GM23338 (cell line): Measurements from ENCODE around the gene ATP10B. TPM values are rescaled to one million over a fixed set of nuclear protein-coding genes. Genes with fewer than 3 reads are reported as not detected.

Source experiments
- ATAC-seq: fragments of 200-7000 bp; cut with Tn5 transposase; 3 replicates; pipeline ENCODE4 v1.9.1; 2020
- DNase-seq: peaks from one replicate; pipeline ENCODE4 v3.0.0-alpha.2; 2015; ENCODE audit warnings: low spot score
- H2AFZ ChIP-seq: fragments of 200-600 bp; sonication (generic); 2 replicates; pipeline ENCODE4 v1.8.0; 2016; ENCODE audit warnings: antibody characterized with exemption, mild to moderate bottlenecking, moderate library complexity
- H3F3A ChIP-seq: fragments of 200-600 bp; sonication (generic); replicated peaks from 2 replicates; pipeline ENCODE4 v1.8.0; 2017; ENCODE audit warnings: antibody characterized with exemption, mixed run types, low read depth
- H3K27ac ChIP-seq: fragments of 200-600 bp; sonication (generic); 2 replicates; pipeline ENCODE4 v1.6.1; 2016; ENCODE audit warnings: low read depth
- H3K27me3 ChIP-seq: fragments of 200-600 bp; sonication (generic); 2 replicates; pipeline ENCODE4 v1.8.0; 2016; ENCODE audit warnings: mild to moderate bottlenecking, mixed run types, moderate library complexity; ENCODE audit not compliant: insufficient read depth
- H3K36me3 ChIP-seq: fragments of 200-600 bp; sonication (generic); 2 replicates; pipeline ENCODE4 v1.8.0; 2016; ENCODE audit warnings: mild to moderate bottlenecking; ENCODE audit not compliant: insufficient read depth
- H3K4me1 ChIP-seq: fragments of 200-600 bp; sonication (generic); 2 replicates; pipeline ENCODE4 v1.8.0; 2016; ENCODE audit warnings: mild to moderate bottlenecking, moderate library complexity; ENCODE audit not compliant: insufficient read depth
- H3K4me2 ChIP-seq: fragments of 200-600 bp; sonication (generic); 2 replicates; pipeline ENCODE4 v1.7.1; 2017; ENCODE audit warnings: mixed run types
- H3K4me3 ChIP-seq: fragments of 200-600 bp; sonication (generic); 2 replicates; pipeline ENCODE4 v1.6.1; 2016; ENCODE audit warnings: mixed run types
- H3K79me2 ChIP-seq: fragments of 200-600 bp; sonication (generic); replicated peaks from 2 replicates; pipeline ENCODE4 v1.8.0; 2017; ENCODE audit warnings: mild to moderate bottlenecking; ENCODE audit not compliant: insufficient read depth
- H3K9me2 ChIP-seq: fragments of 200-600 bp; sonication (generic); 2 replicates; pipeline ENCODE4 v1.8.0; 2017; ENCODE audit not compliant: insufficient read depth
- H4K20me1 ChIP-seq: fragments of 200-600 bp; sonication (generic); replicated peaks from 2 replicates; pipeline ENCODE4 v1.8.0; 2017; ENCODE audit warnings: mild to moderate bottlenecking; ENCODE audit not compliant: insufficient read depth
- H3K27ac Mint-ChIP-seq: 2 replicates; pipeline ENCODE4 v1.8.0; 2020; ENCODE audit warnings: inconsistent platforms, mild to moderate bottlenecking, moderate library complexity, mixed read lengths
- H3K27me3 Mint-ChIP-seq: 3 replicates; pipeline ENCODE4 v1.8.0; 2022; ENCODE audit warnings: low read depth, mild to moderate bottlenecking, moderate library complexity, mixed read lengths, inconsistent platforms; ENCODE audit not compliant: insufficient read depth, poor library complexity
- H3K36me3 Mint-ChIP-seq: 3 replicates; pipeline ENCODE4 v1.8.0; 2021; ENCODE audit warnings: low read depth, mild to moderate bottlenecking, inconsistent platforms, moderate library complexity, mixed read lengths
- H3K4me1 Mint-ChIP-seq: 3 replicates; pipeline ENCODE4 v1.8.0; 2020; ENCODE audit warnings: mild to moderate bottlenecking, inconsistent platforms, mixed read lengths
- H3K4me3 Mint-ChIP-seq: 3 replicates; pipeline ENCODE4 v1.8.0; 2021; ENCODE audit warnings: moderate library complexity, mild to moderate bottlenecking, inconsistent platforms, mixed read lengths
- H3K9me3 Mint-ChIP-seq: 3 replicates; pipeline ENCODE4 v1.8.0; 2020; ENCODE audit warnings: moderate library complexity, mild to moderate bottlenecking, inconsistent platforms, mixed read lengths
- EZH2phosphoT487 ChIP-seq: fragments of 200-600 bp; sonication (generic); IDR thresholded peaks from one replicate; pipeline ENCODE4 v1.8.1; 2018; ENCODE audit warnings: antibody characterized with exemption; ENCODE audit not compliant: unreplicated experiment
- ZNF331 ChIP-seq: fragments of 250-450 bp; sonication (Bioruptor Pico); IDR thresholded peaks from 2 replicates; pipeline ENCODE4 v1.5.0; 2020; ENCODE audit warnings: low read depth, mild to moderate bottlenecking, moderate library complexity
- polyA plus RNA-seq: library from polyadenylated mRNA; unstranded; fragments of >200 nt; fragmentation: Nextera tagmentation; extraction: Ambion mirVana; gene quantifications from 2 replicates; pipeline ENCODE4 v1.2.1, GENCODE V29; 2016
- total RNA-seq: library from RNA; depleted of rRNA; stranded (reverse); fragments of >200 nt; shearing (Covaris generic); gene quantifications from 2 replicates; pipeline ENCODE4 v1.2.3, GENCODE V29; 2014
- TF ChIP-seq, protein P1 (sequence below): fragments of 250-450 bp; sonication (Bioruptor Pico); IDR thresholded peaks from 2 replicates; pipeline ENCODE4 v1.5.0; 2020; ENCODE audit warnings: mild to moderate bottlenecking, moderate library complexity
- TF ChIP-seq, protein P2 (sequence below): IDR thresholded peaks from 2 replicates; pipeline ENCODE4 v1.6.1; 2016; ENCODE audit warnings: antibody characterized with exemption

ATP10B gene
- total and polyA plus RNA-seq, 2 experiments from 2014 or later, result 0.11 to 0.14 TPM

DNA sequence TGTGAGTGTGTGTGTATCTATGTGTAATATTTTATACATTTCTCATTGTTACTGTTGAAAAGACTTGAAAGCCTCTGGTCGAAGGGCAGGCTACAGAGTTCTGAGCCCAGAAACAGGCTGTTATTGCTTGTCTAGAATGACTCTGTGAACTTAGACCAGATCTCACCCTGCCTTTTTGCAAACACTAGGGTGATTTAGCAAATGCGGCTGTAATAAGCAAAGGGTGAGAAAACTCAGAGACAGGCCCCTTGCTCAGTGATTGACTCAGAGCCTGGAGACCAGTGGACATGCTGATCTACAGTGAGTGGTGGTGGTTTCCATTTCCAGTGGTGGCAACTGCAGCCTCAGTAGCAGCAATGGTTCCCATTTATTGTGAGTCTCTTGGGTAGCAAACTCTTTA, 183.7 kb downstream of the ATP10B start:
- Histone ChIP-seq H3K9me2 (no peaks in the 10 kb centered on the region), H3K4me2 (no peak overlapping the region), H3K36me3 (no peaks in the 10 kb centered on the region), H2AFZ (no peak overlapping the region), H3F3A (no peaks in the 10 kb centered on the region), H3K79me2 (no peaks in the 10 kb centered on the region), H3K27ac (no peak overlapping the region), H4K20me1 (no peaks in the 10 kb centered on the region), H3K4me3 (no peak overlapping the region), H3K4me1 (peaks cover 12% of the 10 kb centered on the region), H3K27me3 (no peaks in the 10 kb centered on the region)
- no peak overlapping the region for H3K27ac Mint-ChIP-seq
- ATAC-seq, result no peak
- TF ChIP-seq, protein P1, sequence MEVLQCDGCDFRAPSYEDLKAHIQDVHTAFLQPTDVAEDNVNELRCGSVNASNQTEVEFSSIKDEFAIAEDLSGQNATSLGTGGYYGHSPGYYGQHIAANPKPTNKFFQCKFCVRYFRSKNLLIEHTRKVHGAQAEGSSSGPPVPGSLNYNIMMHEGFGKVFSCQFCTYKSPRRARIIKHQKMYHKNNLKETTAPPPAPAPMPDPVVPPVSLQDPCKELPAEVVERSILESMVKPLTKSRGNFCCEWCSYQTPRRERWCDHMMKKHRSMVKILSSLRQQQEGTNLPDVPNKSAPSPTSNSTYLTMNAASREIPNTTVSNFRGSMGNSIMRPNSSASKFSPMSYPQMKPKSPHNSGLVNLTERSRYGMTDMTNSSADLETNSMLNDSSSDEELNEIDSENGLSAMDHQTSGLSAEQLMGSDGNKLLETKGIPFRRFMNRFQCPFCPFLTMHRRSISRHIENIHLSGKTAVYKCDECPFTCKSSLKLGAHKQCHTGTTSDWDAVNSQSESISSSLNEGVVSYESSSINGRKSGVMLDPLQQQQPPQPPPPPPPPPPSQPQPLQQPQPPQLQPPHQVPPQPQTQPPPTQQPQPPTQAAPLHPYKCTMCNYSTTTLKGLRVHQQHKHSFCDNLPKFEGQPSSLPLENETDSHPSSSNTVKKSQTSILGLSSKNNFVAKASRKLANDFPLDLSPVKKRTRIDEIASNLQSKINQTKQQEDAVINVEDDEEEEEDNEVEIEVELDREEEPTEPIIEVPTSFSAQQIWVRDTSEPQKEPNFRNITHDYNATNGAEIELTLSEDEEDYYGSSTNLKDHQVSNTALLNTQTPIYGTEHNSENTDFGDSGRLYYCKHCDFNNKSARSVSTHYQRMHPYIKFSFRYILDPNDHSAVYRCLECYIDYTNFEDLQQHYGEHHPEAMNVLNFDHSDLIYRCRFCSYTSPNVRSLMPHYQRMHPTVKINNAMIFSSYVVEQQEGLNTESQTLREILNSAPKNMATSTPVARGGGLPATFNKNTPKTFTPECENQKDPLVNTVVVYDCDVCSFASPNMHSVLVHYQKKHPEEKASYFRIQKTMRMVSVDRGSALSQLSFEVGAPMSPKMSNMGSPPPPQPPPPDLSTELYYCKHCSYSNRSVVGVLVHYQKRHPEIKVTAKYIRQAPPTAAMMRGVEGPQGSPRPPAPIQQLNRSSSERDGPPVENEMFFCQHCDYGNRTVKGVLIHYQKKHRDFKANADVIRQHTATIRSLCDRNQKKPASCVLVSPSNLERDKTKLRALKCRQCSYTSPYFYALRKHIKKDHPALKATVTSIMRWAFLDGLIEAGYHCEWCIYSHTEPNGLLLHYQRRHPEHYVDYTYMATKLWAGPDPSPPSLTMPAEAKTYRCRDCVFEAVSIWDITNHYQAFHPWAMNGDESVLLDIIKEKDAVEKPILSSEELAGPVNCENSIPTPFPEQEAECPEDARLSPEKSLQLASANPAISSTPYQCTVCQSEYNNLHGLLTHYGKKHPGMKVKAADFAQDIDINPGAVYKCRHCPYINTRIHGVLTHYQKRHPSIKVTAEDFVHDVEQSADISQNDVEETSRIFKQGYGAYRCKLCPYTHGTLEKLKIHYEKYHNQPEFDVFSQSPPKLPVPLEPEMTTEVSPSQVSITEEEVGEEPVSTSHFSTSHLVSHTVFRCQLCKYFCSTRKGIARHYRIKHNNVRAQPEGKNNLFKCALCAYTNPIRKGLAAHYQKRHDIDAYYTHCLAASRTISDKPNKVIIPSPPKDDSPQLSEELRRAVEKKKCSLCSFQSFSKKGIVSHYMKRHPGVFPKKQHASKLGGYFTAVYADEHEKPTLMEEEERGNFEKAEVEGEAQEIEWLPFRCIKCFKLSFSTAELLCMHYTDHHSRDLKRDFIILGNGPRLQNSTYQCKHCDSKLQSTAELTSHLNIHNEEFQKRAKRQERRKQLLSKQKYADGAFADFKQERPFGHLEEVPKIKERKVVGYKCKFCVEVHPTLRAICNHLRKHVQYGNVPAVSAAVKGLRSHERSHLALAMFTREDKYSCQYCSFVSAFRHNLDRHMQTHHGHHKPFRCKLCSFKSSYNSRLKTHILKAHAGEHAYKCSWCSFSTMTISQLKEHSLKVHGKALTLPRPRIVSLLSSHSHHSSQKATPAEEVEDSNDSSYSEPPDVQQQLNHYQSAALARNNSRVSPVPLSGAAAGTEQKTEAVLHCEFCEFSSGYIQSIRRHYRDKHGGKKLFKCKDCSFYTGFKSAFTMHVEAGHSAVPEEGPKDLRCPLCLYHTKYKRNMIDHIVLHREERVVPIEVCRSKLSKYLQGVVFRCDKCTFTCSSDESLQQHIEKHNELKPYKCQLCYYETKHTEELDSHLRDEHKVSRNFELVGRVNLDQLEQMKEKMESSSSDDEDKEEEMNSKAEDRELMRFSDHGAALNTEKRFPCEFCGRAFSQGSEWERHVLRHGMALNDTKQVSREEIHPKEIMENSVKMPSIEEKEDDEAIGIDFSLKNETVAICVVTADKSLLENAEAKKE (CRISPR knock-in tag), result no peak
- no peak for TF ChIP-seq ZNF331 (CRISPR knock-in tag)
- peaks cover 13% of the 10 kb centered on the region for H3K4me1 Mint-ChIP-seq
- DNase-seq, result no peak
- H3K9me3 Mint-ChIP-seq, result no peaks in the 10 kb centered on the region
- no peaks in the 10 kb centered on the region for H3K36me3 Mint-ChIP-seq
- no peak overlapping the region for H3K4me3 Mint-ChIP-seq
- H3K27me3 Mint-ChIP-seq, result no peaks in the 10 kb centered on the region

DNA sequence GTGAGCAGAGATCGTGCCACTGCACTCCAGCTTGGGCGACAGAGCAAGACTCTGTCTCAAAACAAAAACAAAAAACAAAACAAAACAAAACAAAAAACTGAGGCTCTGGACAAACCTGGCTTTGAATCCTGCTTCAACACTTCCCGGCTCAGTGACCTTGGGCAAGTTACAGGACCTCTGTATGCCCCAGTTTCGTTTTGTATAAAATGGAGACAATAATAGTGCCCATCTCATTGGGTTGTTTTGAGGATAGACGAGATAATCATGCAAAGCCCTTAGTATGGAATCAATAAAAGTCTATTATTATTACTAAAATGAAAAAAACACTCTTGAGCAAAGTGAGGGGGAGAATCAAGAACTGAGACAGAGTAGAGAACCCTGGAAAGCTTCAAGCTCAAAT, 184.9 kb downstream of the ATP10B start:
- no peaks in the 10 kb centered on the region for H3F3A ChIP-seq
- H3K9me3 Mint-ChIP-seq, result no peaks in the 10 kb centered on the region
- H3K79me2 ChIP-seq, result no peaks in the 10 kb centered on the region
- H3K27ac ChIP-seq, result no peak overlapping the region
- no peak overlapping the region for H3K27ac Mint-ChIP-seq
- H4K20me1 ChIP-seq, result no peaks in the 10 kb centered on the region
- H3K4me1 Mint-ChIP-seq, result peaks cover 13% of the 10 kb centered on the region
- no peaks in the 10 kb centered on the region for H3K36me3 ChIP-seq
- H3K4me3 ChIP-seq, result no peak overlapping the region
- no peak for DNase-seq
- H3K27me3 ChIP-seq, result no peaks in the 10 kb centered on the region
- peaks cover 12% of the 10 kb centered on the region for H3K4me1 ChIP-seq
- H3K27me3 Mint-ChIP-seq, result no peaks in the 10 kb centered on the region
- H3K4me3 Mint-ChIP-seq, result no peak overlapping the region
- no peak overlapping the region for H2AFZ ChIP-seq
- H3K36me3 Mint-ChIP-seq, result no peaks in the 10 kb centered on the region
- no peaks in the 10 kb centered on the region for H3K9me2 ChIP-seq
- H3K4me2 ChIP-seq, result no peak overlapping the region
- no peak for ATAC-seq
- TF ChIP-seq, protein P1 (CRISPR knock-in tag), result no peak
- TF ChIP-seq EZH2phosphoT487, result no peak
- TF ChIP-seq, protein P2, sequence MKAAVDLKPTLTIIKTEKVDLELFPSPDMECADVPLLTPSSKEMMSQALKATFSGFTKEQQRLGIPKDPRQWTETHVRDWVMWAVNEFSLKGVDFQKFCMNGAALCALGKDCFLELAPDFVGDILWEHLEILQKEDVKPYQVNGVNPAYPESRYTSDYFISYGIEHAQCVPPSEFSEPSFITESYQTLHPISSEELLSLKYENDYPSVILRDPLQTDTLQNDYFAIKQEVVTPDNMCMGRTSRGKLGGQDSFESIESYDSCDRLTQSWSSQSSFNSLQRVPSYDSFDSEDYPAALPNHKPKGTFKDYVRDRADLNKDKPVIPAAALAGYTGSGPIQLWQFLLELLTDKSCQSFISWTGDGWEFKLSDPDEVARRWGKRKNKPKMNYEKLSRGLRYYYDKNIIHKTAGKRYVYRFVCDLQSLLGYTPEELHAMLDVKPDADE, result no peak
